Naive thymus-derived CD4-positive, alpha-beta T cell (primary cell): ENCODE data around the gene GOLGB1. TPM values are rescaled to one million over a fixed set of nuclear protein-coding genes. Genes with fewer than 3 reads are reported as not detected.
"Not testable (repeated sequence)": the region's sequence is repeated elsewhere in the genome, so short reads cannot be mapped to it uniquely, and the experiment has no call there.

Source experiments
- ATAC-seq: fragments of 150-1000 bp; cut with Tn5 transposase; 2 replicates; pipeline ENCODE4 v1.10.0; 2021; ENCODE audit warnings: mild to moderate bottlenecking, moderate library complexity
- CTCF ChIA-PET: fragments of 350-600 bp; sonication (Branson Sonifier 250); formaldehyde crosslinking; loops from one replicate; lab custom pipeline; 2021; ENCODE audit warnings: antibody characterized with exemption; lab: Charles Lee
- POLR2A ChIA-PET: fragments of 350-600 bp; sonication (Branson Sonifier 250); formaldehyde crosslinking; loops from one replicate; lab custom pipeline; 2021; ENCODE audit warnings: antibody characterized with exemption, inconsistent platforms; lab: Charles Lee
- DNase-seq, 9 donors: peaks; one replicate each; pipeline versions ENCODE4 v3.0.0 to v3.0.0-alpha.2; 2020 to 2022; ENCODE audit warnings: mixed read lengths in 1 of 9
- H3K27ac ChIP-seq: one replicate; pipeline ENCODE4 v1.7.0; 2013; ENCODE audit warnings: mild to moderate bottlenecking, low read depth, low read length, moderate library complexity
- H3K27me3 ChIP-seq, 2 donors: one replicate each; pipeline ENCODE4 v1.7.0; 2013; ENCODE audit warnings: low read length in 2 of 2, mild to moderate bottlenecking in 2 of 2, moderate library complexity in 2 of 2; ENCODE audit not compliant: control insufficient read depth in 2 of 2, insufficient read depth in 2 of 2
- H3K36me3 ChIP-seq, 3 experiments: 1 replicate in 2 of 3; 2 replicates in 1 of 3; pipeline ENCODE4 v1.7.0; 2013; ENCODE audit warnings: low read length in 3 of 3, mild to moderate bottlenecking in 3 of 3, moderate library complexity in 1 of 3; ENCODE audit not compliant: insufficient read depth in 3 of 3, control insufficient read depth in 2 of 3
- H3K4me1 ChIP-seq, 2 donors: one replicate each; pipeline ENCODE4 v1.7.0; 2013; ENCODE audit warnings: low read length in 2 of 2, mild to moderate bottlenecking in 2 of 2, moderate library complexity in 1 of 2; ENCODE audit not compliant: control insufficient read depth in 2 of 2, insufficient read depth in 2 of 2
- H3K4me3 ChIP-seq: 2 replicates; pipeline ENCODE4 v1.7.0; 2013; ENCODE audit warnings: mild to moderate bottlenecking, low read length
- H3K9me3 ChIP-seq, 3 experiments: 1 replicate in 2 of 3; 2 replicates in 1 of 3; pipeline ENCODE4 v1.7.0; 2013; ENCODE audit warnings: low read length in 3 of 3; ENCODE audit not compliant: control insufficient read depth in 2 of 3
- H3K27ac Mint-ChIP-seq, 9 donors: one replicate each; pipeline ENCODE4 v1.8.0; 2020 to 2022; ENCODE audit warnings: mixed read lengths in 9 of 9, mild to moderate bottlenecking in 8 of 9, moderate library complexity in 5 of 9, inconsistent platforms in 2 of 9
- H3K27me3 Mint-ChIP-seq, 5 donors: one replicate each; pipeline ENCODE4 v1.8.0; 2021 to 2022; ENCODE audit warnings: mixed read lengths in 5 of 5, mild to moderate bottlenecking in 1 of 5
- H3K36me3 Mint-ChIP-seq, 5 donors: one replicate each; pipeline ENCODE4 v1.8.0; 2020 to 2022; ENCODE audit warnings: mixed read lengths in 5 of 5, mild to moderate bottlenecking in 3 of 5, inconsistent platforms in 1 of 5
- H3K4me1 Mint-ChIP-seq, 7 donors: one replicate each; pipeline ENCODE4 v1.8.0; 2020 to 2022; ENCODE audit warnings: mixed read lengths in 7 of 7, mild to moderate bottlenecking in 3 of 7, inconsistent platforms in 1 of 7
- H3K4me3 Mint-ChIP-seq, 10 donors: one replicate each; pipeline ENCODE4 v1.8.0; 2020 to 2022; ENCODE audit warnings: mild to moderate bottlenecking in 10 of 10, mixed read lengths in 10 of 10, moderate library complexity in 6 of 10, inconsistent platforms in 2 of 10
- H3K9me3 Mint-ChIP-seq, 11 donors: one replicate each; pipeline ENCODE4 v1.8.0; 2020 to 2022; ENCODE audit warnings: mixed read lengths in 11 of 11, mild to moderate bottlenecking in 4 of 11, inconsistent platforms in 1 of 11, moderate library complexity in 1 of 11
- intact Hi-C, 2 donors: fragments of 100-400 bp; cut with micrococcal nuclease; formaldehyde crosslinking; loops; one replicate each; pipeline ENCODE4 v1.15.1; 2023
- polyA plus RNA-seq, 2 donors: library from polyadenylated mRNA; unstranded; fragments of 300-500 nt; fragmentation: Illumina TruSeq; gene quantifications; one replicate each; pipeline ENCODE4 v1.2.3, GENCODE V29; 2021
- total RNA-seq, 6 experiments: library from RNA in 5 of 6; stranded (reverse) in 5 of 6; gene quantifications; 1 replicate in 5 of 6; 2 replicates in 1 of 6; pipeline ENCODE4 v1.2.3 and lab custom pipeline; 2021 to 2026

GOLGB1 gene
- total RNA-seq: 10 to 100 TPM; 29.5 to 49.7 (median 44.5) TPM
- polyA plus RNA-seq: 10 to 100 TPM in 1 of 2 donors, 1 to 10 TPM in 1; 3.4 to 11.1 TPM
- 278 reads per million, percentile 95 among the genes with 10 or more reads in this experiment for total RNA-seq (lab: John Stamatoyannopoulos, UW)

DNA sequence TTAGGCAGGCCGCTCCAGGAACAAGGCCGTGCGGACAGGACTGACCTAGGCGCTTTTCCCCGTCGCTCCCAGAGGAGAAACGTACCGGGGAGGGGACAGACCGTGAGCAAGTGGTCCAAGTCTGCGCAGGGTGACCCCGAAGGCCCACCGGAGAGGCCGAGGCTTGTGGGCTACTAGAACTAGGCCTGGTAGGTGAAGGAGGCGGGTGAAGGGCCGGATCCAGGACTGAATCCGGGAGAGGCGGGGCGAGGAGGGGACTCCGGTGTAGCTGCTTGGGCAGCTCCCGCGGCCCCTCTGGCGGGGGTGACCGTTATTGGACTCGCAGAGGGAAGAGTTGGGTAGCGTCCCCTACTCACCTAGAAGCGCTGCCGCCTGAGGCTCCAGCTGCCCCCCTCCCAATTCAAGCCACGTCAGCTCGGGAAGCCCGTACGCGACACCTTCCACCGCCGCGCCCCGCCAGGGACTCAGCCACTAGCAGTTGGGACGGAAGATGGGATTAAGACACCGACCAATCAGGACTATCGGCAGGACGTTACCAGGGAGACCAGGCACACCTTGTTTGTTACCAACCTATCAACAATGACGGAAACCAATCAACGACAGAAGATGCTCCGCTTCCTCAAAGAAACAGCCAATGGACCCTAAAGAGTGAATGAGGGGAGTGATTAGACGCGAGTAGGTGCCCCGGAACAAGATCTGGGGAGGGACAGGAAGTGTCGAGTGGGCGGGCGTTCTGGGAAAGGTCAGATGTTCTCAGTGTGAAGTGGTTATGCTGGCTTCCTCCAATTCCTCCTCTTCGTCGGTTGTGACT, at the start of gene GOLGB1:
Gene GOLGB1 (minus strand): TSS at position 466 of the 811 bp plus-strand sequence. CDS start 18,770 bp downstream, outside the sequence.
- Histone ChIP-seq H3K27ac (peak within 1 kb of the TSS; percentile 96), H3K36me3 (peaks cover 0 to 5% (median 0%) of the 10 kb centered on the region in 3 experiments), H3K9me3 (no peaks in the 10 kb centered on the region), H3K27me3 (no peaks in the 10 kb centered on the region), H3K4me3 (peak within 1 kb of the TSS; percentile 78), H3K4me1 (peaks cover 4 to 11% of the 10 kb centered on the region in 2 donors)
- DNase-seq: peak; percentile 79 to 98 (median 96)
- POLR2A ChIA-PET: interaction anchor here (0.6 to 3.1 kb wide), 8 partner anchors 18 to 146 kb away, joined by 3 to 17 read pairs (median 5); partner anchors contain the start of genes EAF2, HCLS1 and IQCB1
- H3K4me3 Mint-ChIP-seq: peak within 1 kb of the TSS in 3 of 10 donors; percentile 5 to 58 (median 39)
- H3K27me3 Mint-ChIP-seq: peaks cover 0 to 24% (median 14%) of the 10 kb centered on the region in 5 donors
- H3K36me3 Mint-ChIP-seq: peaks cover 0 to 4% (median 0%) of the 10 kb centered on the region in 5 donors
- H3K27ac Mint-ChIP-seq: peak within 1 kb of the TSS in 2 of 9 donors; percentile 19 to 36
- peaks cover 5 to 18% (median 10%) of the 10 kb centered on the region in 7 donors for H3K4me1 Mint-ChIP-seq
- CTCF ChIA-PET: no interaction called here
- intact Hi-C loops: loop anchor here (1.0 to 10.0 kb wide), 18 partner anchors 31 to 1836 kb away; partner anchors contain the start of genes EAF2 (in 2 of the 2), FAM162A (in 2 of the 2), HACD2 (in 2 of the 2) and HCLS1 (in 2 of the 2)
- no peaks in the 10 kb centered on the region for H3K9me3 Mint-ChIP-seq
- ATAC-seq: peak; percentile 96

DNA sequence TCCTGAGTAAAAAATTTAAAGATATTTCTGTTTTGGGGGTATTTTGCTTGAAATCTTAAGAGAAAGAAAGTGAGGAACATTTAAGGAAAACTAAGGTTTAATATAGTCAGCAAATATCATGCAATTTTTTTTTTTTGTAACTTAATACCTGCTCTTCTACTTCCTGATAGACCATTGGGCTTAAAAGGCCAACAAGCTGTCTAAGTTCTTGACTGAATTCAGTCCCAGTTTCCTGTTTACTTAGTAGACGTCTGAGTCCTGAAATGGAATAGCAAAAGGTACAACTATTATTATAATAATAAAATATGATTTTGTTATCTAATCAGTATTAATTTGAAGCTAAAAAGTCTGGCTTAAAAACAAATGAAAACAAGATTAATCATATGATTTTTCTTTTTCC, 47.4 kb upstream of the GOLGB1 start:
- Mint-ChIP-seq H3K27me3 (no peaks in the 10 kb centered on the region), H3K36me3 (peaks cover 3 to 40% (median 19%) of the 10 kb centered on the region in 5 donors), H3K4me1 (peaks cover 0 to 6% (median 0%) of the 10 kb centered on the region in 7 donors), H3K27ac (no peak overlapping the region), H3K4me3 (no peak overlapping the region), H3K9me3 (no peaks in the 10 kb centered on the region)
- no peaks in the 10 kb centered on the region for H3K4me1 ChIP-seq
- CTCF ChIA-PET: no interaction called here
- no peak overlapping the region for H3K27ac ChIP-seq
- DNase-seq (no peak), ATAC-seq (no peak)
- POLR2A ChIA-PET: no interaction called here
- no peak overlapping the region for H3K4me3 ChIP-seq
- H3K9me3 ChIP-seq: no peaks in the 10 kb centered on the region
- intact Hi-C loops: loop anchor here in 1 of 2 donors (5.0 kb wide), 1 partner anchor 35 kb away; no protein-coding TSS in a partner anchor
- H3K36me3 ChIP-seq: peaks cover 0 to 14% (median 4%) of the 10 kb centered on the region in 3 experiments
- no peaks in the 10 kb centered on the region for H3K27me3 ChIP-seq

- Histone ChIP-seq H3K27me3 (no peaks in the 10 kb centered on the region), H3K4me1 (no peaks in the 10 kb centered on the region), H3K9me3 (no peaks in the 10 kb centered on the region), H3K36me3 (peaks cover 0 to 20% (median 9%) of the 10 kb centered on the region in 3 experiments), H3K4me3 (no peak overlapping the region), H3K27ac (no peak overlapping the region)
- Mint-ChIP-seq H3K36me3 (peaks cover 6 to 44% (median 23%) of the 10 kb centered on the region in 5 donors), H3K27me3 (no peaks in the 10 kb centered on the region), H3K9me3 (no peaks in the 10 kb centered on the region), H3K27ac (no peak overlapping the region), H3K4me3 (no peak overlapping the region), H3K4me1 (peaks cover 0 to 5% (median 0%) of the 10 kb centered on the region in 7 donors)
- DNase-seq (no peak), ATAC-seq (no peak)
- POLR2A ChIA-PET: no interaction called here
- CTCF ChIA-PET: no interaction called here
- intact Hi-C loops: no loop called here
Observed at GRCh38 chr3:121794264-121794983, 44.9 kb upstream of the GOLGB1 start.

DNA sequence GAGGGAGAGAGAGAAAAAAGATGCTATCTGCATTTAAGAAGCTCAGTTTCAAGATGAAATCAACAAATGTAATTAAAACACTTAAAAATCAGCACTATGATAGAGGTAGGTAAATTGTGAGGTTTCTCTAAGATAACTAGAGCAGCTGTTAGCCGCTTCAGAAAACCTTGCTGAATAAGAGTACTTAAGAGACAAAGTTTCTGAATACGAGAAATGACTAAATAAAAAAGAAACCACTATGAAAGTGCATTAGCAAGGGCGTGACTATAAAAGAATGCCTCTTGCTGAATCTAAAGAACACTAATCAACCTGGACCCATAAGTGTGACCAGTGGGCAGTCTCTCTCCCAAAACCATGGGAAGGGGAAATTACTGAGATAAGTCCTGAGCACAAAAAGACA, 43.5 kb upstream of the GOLGB1 start:
- no peaks in the 10 kb centered on the region for H3K9me3 Mint-ChIP-seq
- H3K4me3 Mint-ChIP-seq: no peak overlapping the region
- Histone ChIP-seq H3K36me3 (peaks cover 13 to 33% (median 13%) of the 10 kb centered on the region in 3 experiments), H3K4me3 (no peak overlapping the region), H3K4me1 (no peaks in the 10 kb centered on the region), H3K27ac (no peak overlapping the region), H3K27me3 (no peaks in the 10 kb centered on the region), H3K9me3 (no peaks in the 10 kb centered on the region)
- DNase-seq: no peak
- H3K27ac Mint-ChIP-seq: no peak overlapping the region
- no peak for ATAC-seq
- CTCF ChIA-PET: no interaction called here
- POLR2A ChIA-PET: no interaction called here
- H3K4me1 Mint-ChIP-seq: peaks cover 0 to 5% (median 0%) of the 10 kb centered on the region in 7 donors
- intact Hi-C loops: no loop called here
- peaks cover 18 to 57% (median 36%) of the 10 kb centered on the region in 5 donors for H3K36me3 Mint-ChIP-seq
- H3K27me3 Mint-ChIP-seq: no peaks in the 10 kb centered on the region

DNA sequence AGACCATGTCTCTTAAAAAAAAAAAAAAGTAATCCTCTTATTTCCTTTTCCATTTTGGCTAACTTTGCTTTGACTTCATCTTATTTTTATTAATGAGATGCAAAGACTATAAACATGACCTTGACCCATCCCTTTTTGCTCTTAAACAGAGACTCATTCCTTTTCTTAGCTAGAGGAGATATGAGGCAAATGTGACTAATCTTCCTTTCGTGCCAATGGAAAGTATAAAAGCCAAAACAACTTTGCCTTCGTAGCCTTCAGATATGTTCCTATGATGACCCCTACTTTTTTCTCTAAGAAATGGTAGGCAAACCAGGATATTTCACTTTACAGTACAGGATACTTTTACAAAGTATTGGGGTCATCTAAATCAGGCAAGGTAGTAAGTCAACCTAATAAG, 36.9 kb upstream of the GOLGB1 start:
- peaks cover 12 to 33% (median 17%) of the 10 kb centered on the region in 3 experiments for H3K36me3 ChIP-seq
- H3K4me1 ChIP-seq: no peaks in the 10 kb centered on the region
- no peak overlapping the region for H3K4me3 ChIP-seq
- Mint-ChIP-seq H3K4me3 (no peak overlapping the region), H3K27ac (no peak overlapping the region), H3K4me1 (peaks cover 0 to 5% (median 0%) of the 10 kb centered on the region in 7 donors), H3K27me3 (no peaks in the 10 kb centered on the region), H3K9me3 (no peaks in the 10 kb centered on the region), H3K36me3 (peaks cover 23 to 79% (median 60%) of the 10 kb centered on the region in 5 donors)
- no peaks in the 10 kb centered on the region for H3K27me3 ChIP-seq
- ChIA-PET CTCF (interaction anchor here (0.6 kb wide), 1 partner anchor 217 kb away, joined by 3 read pairs; no protein-coding TSS in a partner anchor), POLR2A (no interaction called here)
- no peak for DNase-seq
- ATAC-seq: no peak
- no peaks in the 10 kb centered on the region for H3K9me3 ChIP-seq
- intact Hi-C loops: no loop called here
- H3K27ac ChIP-seq: no peak overlapping the region

DNA sequence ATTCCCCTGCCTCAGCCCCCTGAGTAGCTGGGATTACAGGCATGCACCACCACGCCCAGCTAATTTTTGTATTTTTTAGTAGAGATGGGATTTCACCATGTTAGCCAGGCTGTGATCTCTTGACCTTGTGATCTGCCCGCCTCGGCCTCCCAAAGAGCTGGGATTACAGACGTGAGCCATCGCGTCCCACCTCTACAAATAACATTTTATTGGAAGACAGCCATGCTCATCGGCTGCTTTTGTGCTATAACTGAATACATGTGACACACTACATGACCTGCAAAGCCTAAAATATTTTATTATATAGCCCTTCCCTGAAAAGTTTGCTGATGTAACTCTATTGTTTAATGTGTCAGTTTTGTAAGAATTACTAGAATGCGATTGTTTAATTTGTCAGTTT, 33.2 kb upstream of the GOLGB1 start:
- H3K4me1 ChIP-seq, H3K27me3 ChIP-seq, ATAC-seq, H3K9me3 ChIP-seq, DNase-seq, H3K27ac ChIP-seq, intact Hi-C loops, CTCF ChIA-PET, H3K27ac Mint-ChIP-seq, H3K9me3 Mint-ChIP-seq, H3K4me3 Mint-ChIP-seq, POLR2A ChIA-PET, H3K27me3 Mint-ChIP-seq, H3K4me3 ChIP-seq: not testable (repeated sequence)
- H3K36me3 ChIP-seq: peaks cover 3 to 48% (median 15%) of the 10 kb centered on the region in 3 experiments
- Mint-ChIP-seq H3K36me3 (peaks cover 20 to 84% (median 64%) of the 10 kb centered on the region in 5 donors), H3K4me1 (peaks cover 0 to 11% (median 0%) of the 10 kb centered on the region in 7 donors)
